ENCODE data around the gene PNPLA5. TPM values are rescaled to one million over a fixed set of nuclear protein-coding genes. Genes with fewer than 3 reads are reported as not detected.
A peak's percentile ranks its signal among the peaks of the same experiment; 100 is the strongest.

PNPLA5 gene
- total RNA-seq, 2 experiments from 2014 or later = not detected

GRCh38 chr22:43879901-43880540 is 11.8 kb downstream of the PNPLA5 start:
- TF ChIP-seq CTCF (IDR thresholded peaks at IDR 0.05) = no peak
- H3K27me3 Mint-ChIP-seq = peaks cover 43% of the 10 kb centered on the region
- H3K4me3 ChIP-seq (ENCODE audit: low read length) = no peak overlapping the region
- no peak overlapping the region for H3K27ac ChIP-seq (ENCODE audit: low read depth in 1 of 2, low read length in 2 of 2)
- POLR2A ChIA-PET = no interaction called here
- no peak overlapping the region for H3K4me3 Mint-ChIP-seq
- DNase-seq = no peak
- H3K27me3 ChIP-seq (ENCODE audit: control insufficient read depth in 1 of 2, insufficient read depth in 2 of 2, low read length in 2 of 2) = peaks cover 3 to 15% of the 10 kb centered on the region in 2 experiments
- CTCF ChIA-PET = no interaction called here
- H3K27ac Mint-ChIP-seq = no peak overlapping the region
- no peaks in the 10 kb centered on the region for H3K36me3 ChIP-seq (ENCODE audit: insufficient read depth, low read length)
- no peaks in the 10 kb centered on the region for H3K36me3 Mint-ChIP-seq (ENCODE audit: low read depth)
- ATAC-seq (ENCODE audit: poor library complexity) = no peak
- H3K9me3 Mint-ChIP-seq = no peaks in the 10 kb centered on the region
- no peaks in the 10 kb centered on the region for H3K4me1 Mint-ChIP-seq (ENCODE audit: low read depth)
- intact Hi-C loops (cut with DNase I, micrococcal nuclease) = loop anchor here in 1 of 2 experiments (10.0 kb wide), 1 partner anchor 745 kb away; no protein-coding TSS in a partner anchor
- peaks cover 3% of the 10 kb centered on the region for H3K4me1 ChIP-seq (ENCODE audit: insufficient read depth, low read length)
- H3K9me3 ChIP-seq (ENCODE audit: control insufficient read depth in 1 of 2, insufficient read depth in 1 of 2, low read length in 2 of 2) = no peaks in the 10 kb centered on the region

DNA sequence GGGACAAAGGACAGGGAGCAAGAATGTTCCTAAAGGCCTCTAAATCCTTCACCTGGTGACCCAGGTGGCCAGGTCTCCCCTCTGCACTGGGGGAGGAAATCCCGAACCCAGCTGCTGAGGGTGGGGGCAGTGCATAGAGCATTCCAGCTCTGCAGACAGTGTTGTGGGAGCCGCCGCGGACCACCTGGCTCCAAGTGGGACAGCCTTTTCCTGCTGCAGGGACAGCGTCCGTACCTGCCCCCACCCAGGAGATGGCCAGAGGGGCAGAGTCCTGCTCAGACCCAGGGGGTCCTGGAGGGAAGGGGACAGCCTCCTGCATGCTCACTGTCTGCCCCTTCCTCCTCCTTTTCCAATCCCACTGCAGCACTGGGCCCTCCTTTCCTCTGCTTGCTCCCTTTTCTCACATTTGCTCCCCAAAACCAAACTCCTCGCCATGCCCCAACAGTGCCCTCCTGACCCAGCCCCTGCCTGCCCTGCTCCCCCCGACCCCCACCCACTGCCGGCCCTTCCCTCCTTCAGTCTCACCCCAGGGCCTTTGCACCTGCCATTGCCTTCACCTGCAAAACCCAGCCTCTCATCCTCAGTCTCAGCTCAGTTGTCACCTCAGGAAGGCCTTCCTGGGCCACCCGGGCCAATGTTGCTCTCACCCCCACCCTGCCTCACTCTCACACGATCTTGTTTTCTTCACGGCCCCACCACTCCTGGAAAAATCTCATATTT is 12.8 kb downstream of the PNPLA5 start:
- ChIA-PET POLR2A (no interaction called here), CTCF (no interaction called here)
- H3K36me3 Mint-ChIP-seq (ENCODE audit: low read depth) = no peaks in the 10 kb centered on the region
- H3K27ac ChIP-seq (ENCODE audit: low read depth in 1 of 2, low read length in 2 of 2) = no peak overlapping the region
- H3K27me3 ChIP-seq (ENCODE audit: control insufficient read depth in 1 of 2, insufficient read depth in 2 of 2, low read length in 2 of 2) = peaks cover 7 to 15% of the 10 kb centered on the region in 2 experiments
- no peak for TF ChIP-seq CTCF (IDR thresholded peaks at IDR 0.05)
- no peak overlapping the region for H3K4me3 Mint-ChIP-seq
- no peak overlapping the region for H3K4me3 ChIP-seq (ENCODE audit: low read length)
- no peaks in the 10 kb centered on the region for H3K36me3 ChIP-seq (ENCODE audit: insufficient read depth, low read length)
- H3K27me3 Mint-ChIP-seq = peaks cover 51% of the 10 kb centered on the region
- no peaks in the 10 kb centered on the region for H3K4me1 Mint-ChIP-seq (ENCODE audit: low read depth)
- ATAC-seq (ENCODE audit: poor library complexity) (no peak), DNase-seq (no peak)
- intact Hi-C loops (cut with DNase I, micrococcal nuclease) = no loop called here
- no peaks in the 10 kb centered on the region for H3K9me3 ChIP-seq (ENCODE audit: control insufficient read depth in 1 of 2, insufficient read depth in 1 of 2, low read length in 2 of 2)
- no peaks in the 10 kb centered on the region for H3K4me1 ChIP-seq (ENCODE audit: insufficient read depth, low read length)
- no peaks in the 10 kb centered on the region for H3K9me3 Mint-ChIP-seq
- no peak overlapping the region for H3K27ac Mint-ChIP-seq

GRCh38 chr22:43878079-43878795 is 13.6 kb downstream of the PNPLA5 start:
- Histone ChIP-seq H3K27ac (ENCODE audit: low read depth in 1 of 2, low read length in 2 of 2) (no peak overlapping the region), H3K9me3 (ENCODE audit: control insufficient read depth in 1 of 2, insufficient read depth in 1 of 2, low read length in 2 of 2) (no peaks in the 10 kb centered on the region), H3K27me3 (ENCODE audit: control insufficient read depth in 1 of 2, insufficient read depth in 2 of 2, low read length in 2 of 2) (peaks cover 7 to 15% of the 10 kb centered on the region in 2 experiments), H3K4me3 (ENCODE audit: low read length) (no peak overlapping the region), H3K36me3 (ENCODE audit: insufficient read depth, low read length) (no peaks in the 10 kb centered on the region), H3K4me1 (ENCODE audit: insufficient read depth, low read length) (no peaks in the 10 kb centered on the region)
- POLR2A ChIA-PET = no interaction called here
- H3K36me3 Mint-ChIP-seq (ENCODE audit: low read depth) = no peaks in the 10 kb centered on the region
- no peak for TF ChIP-seq CTCF (IDR thresholded peaks at IDR 0.05)
- CTCF ChIA-PET = no interaction called here
- no peak for ATAC-seq (ENCODE audit: poor library complexity)
- no peaks in the 10 kb centered on the region for H3K4me1 Mint-ChIP-seq (ENCODE audit: low read depth)
- H3K27me3 Mint-ChIP-seq = peaks cover 58% of the 10 kb centered on the region
- peak in 1 of 14 experiments; percentile 1 for DNase-seq
- intact Hi-C loops (cut with DNase I, micrococcal nuclease) = no loop called here
- no peak overlapping the region for H3K4me3 Mint-ChIP-seq
- H3K27ac Mint-ChIP-seq = no peak overlapping the region
- no peaks in the 10 kb centered on the region for H3K9me3 Mint-ChIP-seq
